AG08395 (cell line): ENCODE data around the gene NUMBL.

Experiments used
- DNase-seq: peaks from one replicate; pipeline ENCODE4 v3.0.0; 2012; ENCODE audit warnings: mixed read lengths, low spot score

NUMBL gene

GRCh38 chr19:40716031-40716481 lies 25.6 kb upstream of the NUMBL start:
- DNase-seq: no peak

DNA sequence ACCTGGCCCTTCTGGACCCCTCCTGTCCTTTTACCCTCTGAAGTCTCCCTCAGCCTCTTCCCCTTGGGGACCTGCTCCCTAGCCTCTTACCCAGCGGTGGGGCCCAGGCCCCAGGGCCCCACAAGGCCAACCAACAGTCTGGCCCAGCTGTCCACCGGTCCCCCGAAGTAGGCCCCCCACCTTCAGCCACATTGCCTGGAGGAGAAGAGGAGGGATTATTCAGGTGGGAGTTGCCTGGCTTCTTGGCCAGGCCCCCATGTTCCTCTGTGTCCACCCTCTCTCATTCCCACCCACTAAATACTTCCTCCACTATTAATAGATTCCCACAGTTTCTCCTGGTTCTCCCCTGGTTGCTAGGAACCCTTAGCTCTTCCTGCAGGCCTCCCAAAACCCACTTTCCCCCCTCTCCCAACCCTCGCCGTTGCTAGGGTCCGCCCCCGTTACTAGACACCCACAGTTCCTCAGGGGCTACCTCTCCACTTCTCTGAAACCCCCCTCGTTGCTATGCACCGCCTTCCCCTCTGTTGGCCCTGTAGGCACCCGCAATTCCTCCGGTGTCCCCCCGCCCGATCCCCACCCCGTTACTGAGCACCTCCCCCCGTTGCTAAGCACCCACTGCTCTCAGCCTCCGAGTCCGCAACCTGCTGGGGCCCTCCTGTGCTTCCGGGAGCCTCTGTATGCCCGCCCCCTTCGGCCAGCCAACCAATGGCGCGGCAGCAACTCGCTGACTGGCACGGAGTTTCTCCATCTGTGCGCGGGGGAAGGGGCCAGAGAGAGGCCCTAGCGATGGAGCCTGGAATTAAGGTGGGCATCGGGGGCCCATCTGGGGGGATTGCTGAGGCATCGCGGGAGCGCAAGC lies 24.2 kb upstream of the NUMBL start:
- DNase-seq: peak; percentile 93

GRCh38 chr19:40713939-40714338 lies 23.5 kb upstream of the NUMBL start:
- no peak for DNase-seq

GRCh38 chr19:40709817-40710216 lies 19.4 kb upstream of the NUMBL start:
- DNase-seq: no peak

DNA sequence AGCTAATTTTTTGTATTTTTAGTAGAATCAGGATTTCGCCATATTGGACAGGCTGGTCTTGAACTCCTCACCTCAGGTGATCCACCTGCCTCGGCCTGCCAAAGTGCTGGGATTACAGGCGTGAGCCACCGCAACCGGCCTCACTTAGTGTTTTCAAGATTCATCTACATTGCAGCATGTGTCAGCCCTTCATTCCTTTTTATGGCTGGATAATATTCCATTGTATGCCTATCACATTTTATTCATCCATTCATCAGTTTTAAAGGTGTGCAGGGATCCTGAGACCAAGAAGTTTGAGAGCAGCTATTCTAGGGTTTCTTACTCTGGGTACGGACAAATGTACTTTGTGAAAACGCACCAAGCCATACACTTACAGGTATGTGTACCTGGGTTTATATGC lies 17.2 kb upstream of the NUMBL start:
- no peak for DNase-seq

- DNase-seq: no peak
Measured at GRCh38 chr19:40705950-40706619, 15.6 kb upstream of the NUMBL start.

DNA sequence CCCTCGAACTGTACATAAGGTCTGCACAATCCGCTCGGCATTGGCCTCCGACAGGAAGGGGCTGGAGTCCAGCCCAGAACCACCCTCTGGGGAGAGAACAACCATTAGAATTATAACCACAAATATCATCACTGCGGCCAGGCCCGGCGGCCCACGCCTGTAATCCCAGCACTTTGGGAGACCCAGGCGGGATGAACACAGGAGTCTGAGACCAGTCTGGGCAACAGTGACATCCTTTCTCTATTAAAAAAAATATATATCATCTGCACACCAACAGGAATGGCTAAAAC lies 14.9 kb upstream of the NUMBL start:
- no peak for DNase-seq

- DNase-seq: no peak
Measured at GRCh38 chr19:40704491-40705361, 14.3 kb upstream of the NUMBL start.

DNA sequence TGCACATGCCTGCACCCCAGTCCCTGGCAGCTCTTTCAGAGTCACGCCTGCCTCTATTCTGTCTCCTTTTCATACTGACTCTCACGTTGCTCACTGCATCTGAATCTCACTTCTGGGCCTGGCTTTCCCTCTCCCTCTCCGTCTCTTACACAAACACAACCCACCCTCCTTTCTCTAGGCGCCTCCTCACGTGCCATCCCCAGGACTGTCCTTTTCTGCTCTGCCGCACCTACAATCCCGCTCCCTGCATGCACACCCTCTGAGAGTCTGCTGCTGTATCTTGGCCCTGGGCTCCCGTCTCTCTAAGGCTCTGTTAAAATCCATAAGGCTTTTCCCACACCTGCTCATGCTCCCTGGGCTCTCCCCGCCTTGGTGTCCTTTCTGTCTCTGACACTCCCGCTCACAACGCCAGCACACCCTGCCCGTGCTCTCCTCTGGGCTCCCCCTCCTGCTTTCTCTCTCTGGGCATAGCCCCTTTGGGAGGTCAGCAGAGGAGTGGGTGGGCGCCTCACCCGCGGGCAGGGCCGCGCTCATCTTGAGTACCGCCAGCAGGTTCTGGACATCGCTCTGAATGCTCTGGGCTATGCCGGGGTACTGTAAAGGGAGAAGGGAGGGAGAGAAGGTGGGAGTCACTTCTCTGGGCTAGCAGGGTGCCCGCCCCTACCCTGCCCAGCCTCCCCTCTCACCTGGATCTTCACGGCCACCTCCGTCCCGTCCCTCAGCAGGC lies 12.7 kb upstream of the NUMBL start:
- no peak for DNase-seq

GRCh38 chr19:40702337-40703012 lies 12.0 kb upstream of the NUMBL start:
- DNase-seq: no peak

- DNase-seq: no peak
Measured at GRCh38 chr19:40701758-40702157, 11.3 kb upstream of the NUMBL start.

GRCh38 chr19:40700083-40700482 lies 9.6 kb upstream of the NUMBL start:
- no peak for DNase-seq

- DNase-seq: no peak
Measured at GRCh38 chr19:40697007-40697406, 6.6 kb upstream of the NUMBL start.

DNA sequence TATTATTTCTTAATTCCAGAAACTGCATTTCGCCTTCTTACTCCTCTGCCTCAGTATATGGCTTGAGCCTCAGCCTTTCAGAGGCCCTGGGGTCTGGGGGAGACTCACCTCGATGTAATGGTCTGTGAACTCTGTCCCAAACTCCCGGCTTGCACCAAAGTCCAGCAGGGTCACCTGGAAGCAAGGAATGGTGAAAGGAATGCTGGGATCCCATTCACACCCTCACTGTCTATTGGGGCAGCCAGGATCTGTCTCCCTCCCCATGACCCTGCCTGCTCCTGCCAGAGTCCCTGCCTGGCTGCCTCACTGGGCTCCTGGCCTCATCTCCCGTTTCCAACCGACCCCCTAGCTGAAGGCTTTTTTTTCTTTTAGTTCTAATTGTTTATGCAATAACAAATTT lies 5.4 kb upstream of the NUMBL start:
- DNase-seq: no peak

- DNase-seq: no peak
Measured at GRCh38 chr19:40693896-40694295, 3.4 kb upstream of the NUMBL start.

DNA sequence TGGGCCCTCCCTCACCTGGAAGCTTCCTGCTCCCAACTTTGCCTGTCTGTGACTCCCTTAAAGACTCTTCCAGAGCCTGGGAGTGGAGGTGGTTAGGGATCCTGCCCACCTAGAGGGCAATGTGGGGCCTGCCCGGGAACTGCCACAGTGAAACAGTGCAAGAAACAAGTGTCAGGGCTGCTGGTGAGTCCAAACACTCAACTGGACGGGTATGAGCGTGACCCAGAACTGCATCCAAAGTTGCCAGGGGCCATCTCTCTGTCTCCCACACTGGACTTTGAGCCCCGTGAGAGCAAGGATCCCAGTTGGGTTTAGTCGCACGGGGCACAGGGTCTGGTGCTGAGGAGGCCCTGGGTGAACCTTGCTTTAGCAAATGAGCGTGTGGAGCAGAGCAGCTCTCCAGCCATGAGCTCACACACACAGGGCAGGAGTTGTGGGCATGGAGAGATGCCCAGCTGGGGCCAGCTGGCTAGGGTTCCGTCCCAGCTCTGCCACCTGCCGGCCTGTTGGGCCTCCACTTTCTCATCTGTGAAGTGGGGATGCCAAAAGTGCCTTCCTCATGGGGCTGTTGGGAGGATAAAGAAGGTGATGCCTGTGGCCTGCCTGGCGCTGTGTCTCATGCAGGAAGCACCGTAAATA lies 2.8 kb upstream of the NUMBL start:
- DNase-seq: no peak

GRCh38 chr19:40692212-40692551 lies 1.7 kb upstream of the NUMBL start:
- DNase-seq: no peak

DNA sequence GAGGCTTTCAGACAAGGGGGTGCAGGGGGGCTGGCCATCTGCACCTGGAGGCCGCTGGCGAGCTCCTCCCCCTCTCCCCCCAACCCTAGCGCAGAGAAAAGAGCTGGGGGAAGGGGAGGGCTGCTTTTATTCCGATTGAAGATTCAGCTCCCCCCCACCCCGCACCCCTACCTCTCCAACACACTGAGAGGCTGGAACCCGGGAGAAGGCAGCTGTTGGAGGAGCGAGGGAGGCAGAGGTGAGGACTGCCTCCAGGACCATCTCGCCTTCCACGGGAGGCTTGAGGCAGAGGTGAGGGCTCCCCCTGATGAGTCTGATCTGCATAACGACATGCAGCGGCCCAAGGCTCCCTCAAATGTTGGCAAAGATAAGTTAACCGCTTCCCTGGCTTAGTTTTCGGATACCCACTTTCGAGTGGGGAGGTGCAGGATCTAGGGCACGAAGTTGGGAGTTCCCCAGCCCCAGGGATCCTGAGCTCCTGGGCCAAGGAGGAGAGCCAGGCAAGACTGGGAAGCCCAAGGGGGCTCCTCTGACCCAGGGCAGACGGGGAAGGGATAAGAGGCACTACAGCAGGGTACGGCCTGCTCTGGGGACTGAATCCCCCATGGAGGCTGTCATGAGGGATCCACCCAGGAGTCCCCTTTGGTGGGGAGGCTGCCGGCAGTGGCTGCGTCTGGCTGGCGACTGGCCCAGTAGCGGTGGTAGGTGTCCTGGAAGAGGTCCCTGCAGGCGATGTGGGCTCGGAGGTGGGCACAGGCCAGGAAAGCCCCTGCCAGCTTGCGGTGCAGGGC lies 1.2 kb upstream of the NUMBL start:
- DNase-seq: no peak

DNA sequence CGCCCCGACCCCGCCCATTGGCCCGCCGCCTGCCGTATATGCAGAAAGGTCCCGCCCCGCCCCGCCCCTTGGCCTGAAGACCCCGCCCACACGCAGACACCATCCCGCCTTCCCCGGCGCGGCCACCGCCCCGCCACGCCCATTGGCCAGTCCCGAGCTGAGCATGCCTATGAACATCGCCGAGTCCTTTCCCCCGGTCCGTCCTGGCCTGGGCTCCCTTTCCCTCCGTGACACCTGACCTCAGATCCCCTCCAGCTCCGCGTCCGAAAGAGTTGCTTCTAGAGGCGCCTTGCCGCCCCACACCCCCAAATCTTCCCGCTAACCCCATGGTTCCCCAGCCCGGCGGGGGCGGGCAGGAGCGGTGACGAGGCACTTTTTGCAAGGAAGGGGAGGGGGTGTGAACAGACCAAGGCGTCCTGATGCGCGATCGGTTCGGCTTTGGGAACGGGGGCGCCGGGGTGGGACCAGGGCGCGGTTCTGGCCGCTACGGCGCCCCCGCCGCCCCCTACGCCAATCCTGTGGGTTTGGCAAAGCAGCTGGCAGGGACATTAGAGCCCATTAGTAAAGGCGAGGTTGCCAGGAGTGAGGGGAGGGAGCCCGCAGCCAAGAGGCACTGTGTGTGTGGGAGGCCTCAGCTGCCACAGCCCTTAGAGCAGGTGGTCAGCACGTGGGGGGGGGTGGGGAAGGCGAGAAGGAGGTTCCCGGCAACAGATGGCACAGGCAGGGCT lies 406 bp upstream of the NUMBL start:
- DNase-seq: peak; percentile 98
